Measurements from ENCODE around the gene FAM228A. TPM values are rescaled to one million over a fixed set of nuclear protein-coding genes. Genes with fewer than 3 reads are reported as not detected.

FAM228A gene
- total RNA-seq, 1 donor from 2014 or later: not detected

- DNase-seq (no peak), ATAC-seq (ENCODE audit: low read depth) (no peak)
- Mint-ChIP-seq H3K9me3 (peaks cover 4% of the 10 kb centered on the region), H3K27ac (no peak overlapping the region), H3K4me3 (no peak overlapping the region), H3K27me3 (peaks cover 2% of the 10 kb centered on the region), H3K4me1 (no peaks in the 10 kb centered on the region), H3K36me3 (ENCODE audit: low read depth) (peaks cover 46% of the 10 kb centered on the region)
- intact Hi-C loops (cut with micrococcal nuclease): no loop called here
- no peak for TF ChIP-seq CTCF (IDR thresholded peaks at IDR 0.05)
- POLR2A ChIA-PET: no interaction called here
- CTCF ChIA-PET: no interaction called here
These were observed 25.2 kb downstream of the FAM228A start for GRCh38 chr2:24199968-24200590.

- Mint-ChIP-seq H3K4me3 (no peak overlapping the region), H3K27me3 (peaks cover 2% of the 10 kb centered on the region), H3K4me1 (no peaks in the 10 kb centered on the region), H3K36me3 (ENCODE audit: low read depth) (peaks cover 52% of the 10 kb centered on the region), H3K9me3 (peaks cover 4% of the 10 kb centered on the region), H3K27ac (no peak overlapping the region)
- intact Hi-C loops (cut with micrococcal nuclease): no loop called here
- CTCF ChIA-PET: no interaction called here
- ATAC-seq (ENCODE audit: low read depth) (no peak), DNase-seq (no peak)
- no peak for TF ChIP-seq CTCF (IDR thresholded peaks at IDR 0.05)
- POLR2A ChIA-PET: no interaction called here
These were observed 25.9 kb downstream of the FAM228A start for GRCh38 chr2:24200799-24201198.

- intact Hi-C loops (cut with micrococcal nuclease): no loop called here
- Mint-ChIP-seq H3K9me3 (no peaks in the 10 kb centered on the region), H3K27ac (no peak overlapping the region), H3K27me3 (peaks cover 2% of the 10 kb centered on the region), H3K36me3 (ENCODE audit: low read depth) (peaks cover 75% of the 10 kb centered on the region), H3K4me1 (no peaks in the 10 kb centered on the region), H3K4me3 (no peak overlapping the region)
- ChIA-PET CTCF (no interaction called here), POLR2A (interaction anchor here (0.6 kb wide), 1 partner anchor 590 kb away, joined by 3 read pairs; the partner anchor contains the start of genes CENPO and PTRHD1)
- DNase-seq: no peak
- TF ChIP-seq CTCF (IDR thresholded peaks at IDR 0.05): no peak
- ATAC-seq (ENCODE audit: low read depth): no peak
These were observed 28.4 kb downstream of the FAM228A start for GRCh38 chr2:24203029-24203786.

- peaks cover 81% of the 10 kb centered on the region for H3K36me3 Mint-ChIP-seq (ENCODE audit: low read depth)
These were observed 28.9 kb downstream of the FAM228A start for GRCh38 chr2:24203787-24204150.

More at GRCh38 chr2:24203787-24204150, 28.9 kb downstream of the FAM228A start:
- DNase-seq (no peak), ATAC-seq (ENCODE audit: low read depth) (no peak)
- POLR2A ChIA-PET: interaction anchor here (0.6 kb wide), 1 partner anchor 589 kb away, joined by 3 read pairs; the partner anchor contains the start of genes CENPO and PTRHD1
- no peaks in the 10 kb centered on the region for H3K4me1 Mint-ChIP-seq
- H3K27me3 Mint-ChIP-seq: peaks cover 2% of the 10 kb centered on the region
- H3K4me3 Mint-ChIP-seq: no peak overlapping the region
- H3K9me3 Mint-ChIP-seq: no peaks in the 10 kb centered on the region
- H3K27ac Mint-ChIP-seq: no peak overlapping the region
- intact Hi-C loops (cut with micrococcal nuclease): no loop called here
- CTCF ChIA-PET: no interaction called here
- no peak for TF ChIP-seq CTCF (IDR thresholded peaks at IDR 0.05)
